COLO668 (cell line): Measurements from ENCODE around the gene SMG9.
"Not testable (repeated sequence)": the region's sequence is repeated elsewhere in the genome, so short reads cannot be mapped to it uniquely, and the experiment has no call there.

ENCODE experiments used
- DNase-seq: peaks from one replicate; lab custom pipeline; 2025; ENCODE audit not compliant: unreplicated experiment; lab: John Stamatoyannopoulos, UW

Gene SMG9

GRCh38 chr19:43695985-43696704, 58.6 kb downstream of the SMG9 start:
- no peak for DNase-seq

DNA sequence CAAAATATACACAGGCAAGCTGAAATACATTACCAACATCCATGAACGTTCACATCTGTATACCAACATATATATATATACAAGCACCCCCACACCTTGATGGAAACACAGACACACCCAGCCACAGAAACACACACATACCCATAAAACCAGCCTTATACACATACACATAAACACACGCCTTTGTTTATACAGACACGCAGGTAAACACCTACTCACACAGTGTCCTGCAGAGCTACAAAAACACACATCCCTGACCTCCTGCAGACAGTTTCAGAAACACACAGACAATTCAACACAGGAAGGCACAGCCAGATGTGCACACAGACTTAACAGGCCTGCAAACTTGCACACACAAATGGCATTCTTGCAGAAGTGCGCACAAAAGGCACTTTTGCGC, 60.2 kb downstream of the SMG9 start:
- DNase-seq = no peak

- DNase-seq = no peak
Measured at GRCh38 chr19:43692877-43693276, 61.9 kb downstream of the SMG9 start.

DNA sequence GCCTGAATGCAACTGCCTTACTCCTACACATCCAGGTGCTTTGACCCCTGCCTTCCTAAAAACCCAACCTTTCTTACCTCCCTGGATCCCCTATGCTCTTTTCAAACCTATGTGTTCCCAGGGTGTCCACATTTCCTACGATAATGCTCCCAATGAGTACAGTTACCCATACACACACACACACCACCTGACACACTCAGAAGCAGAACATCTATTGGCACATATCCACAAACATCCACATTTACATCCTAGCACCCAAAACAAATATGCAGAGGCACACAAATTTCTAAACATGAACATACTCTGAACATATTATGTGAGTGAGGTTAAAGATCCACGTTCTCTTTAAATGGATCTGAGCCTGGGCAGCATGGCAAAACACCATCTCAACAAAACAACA, 62.4 kb downstream of the SMG9 start:
- DNase-seq = no peak

GRCh38 chr19:43691755-43692154, 63.0 kb downstream of the SMG9 start:
- DNase-seq = no peak

DNA sequence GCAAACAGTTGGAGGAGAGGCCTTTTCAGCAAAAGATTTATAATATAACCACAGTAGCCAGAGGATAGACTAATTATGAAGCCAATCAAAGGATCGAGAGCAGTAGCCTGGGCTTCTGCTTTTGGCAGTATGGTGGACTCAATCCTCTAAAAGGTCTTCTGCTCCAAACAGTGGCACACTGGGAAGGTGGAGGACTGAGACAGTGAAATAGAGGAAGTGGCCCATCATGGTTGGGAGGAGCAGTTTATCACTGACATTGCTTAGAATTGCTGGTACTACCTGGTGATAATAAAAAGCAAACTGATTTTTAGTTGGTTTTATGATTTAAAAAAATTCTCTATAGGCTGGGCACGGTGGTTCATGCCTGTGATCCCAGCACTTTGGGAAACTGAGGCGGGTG, 63.9 kb downstream of the SMG9 start:
- DNase-seq = no peak

GRCh38 chr19:43690444-43690843, 64.3 kb downstream of the SMG9 start:
- no peak for DNase-seq

DNA sequence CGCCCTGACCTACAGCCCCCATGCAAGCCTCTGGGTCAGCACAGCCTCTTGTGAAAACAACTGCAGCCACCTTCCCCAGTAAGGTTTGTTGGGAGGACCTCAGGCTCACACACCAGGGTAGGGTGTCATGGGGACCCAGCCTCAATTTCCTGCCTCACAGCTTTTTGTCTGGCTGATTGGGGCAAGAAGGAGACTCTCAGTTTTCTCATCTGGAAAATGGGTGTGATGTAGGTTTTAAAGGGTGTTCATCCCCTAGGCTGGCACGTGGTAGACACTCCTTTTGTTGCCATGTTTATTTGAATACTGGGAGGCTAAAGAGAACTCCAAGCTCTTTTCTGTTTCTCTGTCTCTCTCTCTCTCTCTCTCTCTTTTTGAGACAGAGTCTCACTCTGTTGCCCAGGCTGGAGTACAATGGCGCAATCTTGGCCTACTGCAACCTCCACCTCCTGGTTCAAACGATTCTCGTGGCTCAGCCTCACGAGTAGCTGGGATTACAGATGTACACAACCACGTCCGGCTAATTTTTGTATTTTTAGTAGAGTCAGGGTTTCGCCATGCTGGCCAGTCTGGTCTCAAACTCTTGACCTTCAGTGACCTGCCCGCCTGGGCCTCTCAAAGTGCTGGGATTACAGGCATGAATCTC, 66.6 kb downstream of the SMG9 start:
- no peak for DNase-seq

DNA sequence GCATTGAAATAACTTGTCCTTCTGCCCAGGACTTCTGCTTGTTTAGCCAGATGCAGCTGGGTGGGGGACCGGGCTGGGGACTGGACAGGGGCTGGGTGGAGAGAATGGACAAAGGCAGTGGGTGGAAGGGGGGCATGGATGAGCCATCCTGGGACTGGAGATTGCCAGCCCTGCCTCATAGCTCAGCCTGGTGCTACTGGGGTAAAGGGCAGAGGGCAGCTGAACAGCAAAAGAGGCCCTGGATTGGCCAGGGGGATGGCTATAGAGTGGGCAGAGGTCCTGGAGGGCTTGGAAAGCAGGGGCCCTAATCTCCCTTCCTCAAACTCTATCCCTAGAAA, 67.1 kb downstream of the SMG9 start:
- no peak for DNase-seq

DNA sequence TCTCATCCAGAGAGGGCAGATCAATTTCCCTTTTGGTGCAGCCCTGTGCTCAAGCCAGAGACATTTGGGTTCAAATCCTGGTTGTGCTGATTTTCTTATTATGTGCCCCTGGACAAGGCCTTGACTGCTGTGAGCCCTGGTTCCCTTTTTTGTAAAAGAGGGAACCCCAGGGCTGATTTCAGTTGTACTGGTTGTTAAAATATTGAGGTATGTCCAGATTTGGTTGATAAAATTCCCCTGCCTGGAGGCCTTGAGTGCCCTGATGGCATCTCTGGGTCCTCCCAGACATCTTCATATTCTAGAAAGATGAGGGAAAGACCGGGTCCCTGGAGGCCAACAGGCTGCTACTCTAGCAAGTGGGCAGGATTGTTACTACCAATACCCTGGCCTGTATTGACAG, 70.4 kb downstream of the SMG9 start:
- DNase-seq = no peak

GRCh38 chr19:43683905-43684304, 70.9 kb downstream of the SMG9 start:
- DNase-seq = no peak

DNA sequence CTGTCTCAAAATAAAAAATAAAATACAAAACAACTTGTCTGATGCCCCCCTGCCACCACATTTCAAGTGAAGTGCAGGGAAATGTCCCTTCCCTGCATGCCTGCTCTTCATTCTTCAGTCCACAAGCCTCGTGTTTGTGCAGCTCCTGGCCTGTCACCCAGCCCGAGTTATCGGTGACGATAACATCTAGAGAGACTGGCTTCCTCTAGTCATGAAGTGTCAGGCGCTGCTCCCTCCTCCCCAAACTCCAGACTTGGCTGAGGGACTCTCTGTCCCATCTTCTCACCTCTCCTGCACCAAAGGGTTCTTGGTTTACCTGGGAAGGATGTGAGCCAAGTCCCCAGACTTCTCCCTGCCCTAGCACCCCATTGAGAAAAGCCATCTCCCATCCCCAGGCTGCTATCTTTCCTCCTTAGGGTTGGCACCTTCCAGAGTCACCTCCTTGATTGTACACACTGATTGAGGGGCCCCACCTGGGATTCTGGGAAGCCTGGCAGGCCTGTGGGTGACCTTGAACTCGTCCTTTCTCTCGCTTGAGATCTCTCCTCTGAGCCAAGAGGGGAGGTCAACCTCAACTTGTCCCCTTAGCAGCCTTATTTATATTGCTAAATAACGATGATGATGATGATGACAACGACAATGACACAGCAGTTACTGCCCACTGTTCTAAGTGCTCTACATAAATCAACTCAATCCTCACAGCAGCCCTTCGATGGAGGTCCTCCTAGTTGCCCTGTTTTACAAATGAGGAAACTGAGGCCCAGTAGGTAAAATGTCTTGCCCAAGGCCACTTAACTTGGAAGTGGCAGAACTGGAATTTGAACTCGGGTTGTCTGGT, 71.7 kb downstream of the SMG9 start:
- no peak for DNase-seq

DNA sequence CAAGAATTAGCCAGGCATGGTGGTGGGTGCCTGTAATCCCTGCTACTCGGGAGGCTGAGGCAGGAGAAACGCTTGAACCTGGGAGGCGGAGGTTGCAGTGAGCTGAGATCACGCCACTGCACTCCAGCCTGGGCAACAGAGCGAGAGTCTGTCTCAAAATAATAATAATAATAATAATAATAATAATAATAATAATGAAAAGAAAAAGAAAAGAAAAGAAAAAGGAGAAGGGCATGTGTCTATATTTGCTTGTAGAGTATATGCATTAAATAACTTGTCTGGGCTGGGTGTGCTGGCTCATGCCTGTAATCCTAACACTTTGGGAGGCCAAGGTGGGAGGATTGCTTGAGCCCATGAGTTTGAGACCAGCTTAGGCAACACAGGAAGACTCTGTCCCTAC, 72.5 kb downstream of the SMG9 start:
- not testable (repeated sequence) for DNase-seq

DNA sequence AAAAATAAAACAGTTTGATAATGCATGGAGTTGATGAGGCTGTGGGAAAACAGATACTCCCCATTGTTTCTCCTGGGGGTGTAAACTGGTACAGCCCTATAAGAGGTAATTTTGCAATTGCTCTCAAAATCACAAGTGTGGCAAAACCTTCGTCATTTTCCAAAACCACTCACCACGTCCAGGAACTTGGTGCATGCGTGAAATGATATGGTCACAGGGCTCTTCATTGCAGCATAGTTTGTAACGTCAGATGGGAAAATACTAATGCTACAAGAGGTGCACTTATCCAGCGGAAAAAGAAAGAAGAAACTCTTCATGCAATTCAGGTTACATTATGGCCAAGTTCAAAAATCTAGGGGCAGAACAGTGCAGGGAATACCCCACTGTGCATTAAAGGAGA, 72.9 kb downstream of the SMG9 start:
- no peak for DNase-seq

DNA sequence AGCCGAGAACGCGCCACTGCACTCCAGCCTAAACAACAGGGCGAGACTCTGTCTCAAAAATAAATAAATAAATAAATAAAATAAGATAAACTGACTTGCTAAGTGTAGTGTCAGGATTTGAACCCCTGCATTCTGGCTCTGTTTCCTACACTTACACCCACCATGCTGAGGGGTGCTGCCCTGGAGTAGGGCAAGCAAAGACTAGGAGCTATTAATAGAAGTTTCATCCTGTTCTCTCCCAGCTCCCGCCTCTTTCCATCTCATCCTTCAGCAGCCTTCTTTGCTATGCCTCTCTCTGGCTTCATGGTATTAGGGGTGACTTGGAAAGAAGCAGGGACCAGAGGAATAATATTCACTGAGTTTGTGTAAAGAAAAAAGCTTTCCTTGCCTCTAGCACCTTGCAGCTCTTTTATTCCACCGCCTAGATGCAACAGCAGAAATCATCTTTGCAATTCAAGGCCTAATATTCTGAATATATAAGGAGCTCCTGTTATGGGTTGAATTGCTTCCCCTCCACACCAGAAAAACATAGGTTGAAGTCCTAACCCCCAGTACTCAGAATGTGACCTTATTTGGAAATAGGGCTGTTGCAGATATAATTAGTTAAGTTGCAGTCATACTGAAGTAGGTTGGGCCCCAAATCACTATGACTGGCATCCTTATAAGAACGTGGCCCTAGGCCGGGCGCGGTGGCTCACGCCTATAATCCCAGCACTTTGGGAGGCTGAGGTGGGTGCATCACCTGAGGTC, 76.1 kb downstream of the SMG9 start:
- DNase-seq = no peak
